Neural cell (in vitro differentiated cells): Measurements from ENCODE around the gene C17orf50. TPM values are rescaled to one million over a fixed set of nuclear protein-coding genes. Genes with fewer than 3 reads are reported as not detected.

Experiments used
- H2AFZ ChIP-seq: fragments of 200-600, 300-800 bp; sonication (generic), shearing (Covaris generic); 2 replicates; pipeline ENCODE4 v1.6.0; 2014; ENCODE audit warnings: low read depth, mild to moderate bottlenecking, antibody characterized with exemption, low read length, moderate library complexity
- H3F3A ChIP-seq: fragments of 200-600 bp; shearing (Covaris generic); 2 replicates; pipeline ENCODE4 v1.6.1; 2016; ENCODE audit warnings: mild to moderate bottlenecking, moderate library complexity, mixed read lengths, antibody characterized with exemption, low read length; ENCODE audit not compliant: insufficient read depth, poor library complexity, severe bottlenecking
- H3K27ac ChIP-seq: fragments of 200-600, 300-800 bp; sonication (generic), shearing (Covaris generic); 2 replicates; pipeline ENCODE4 v1.5.1; 2014; ENCODE audit warnings: mild to moderate bottlenecking, low read length, moderate library complexity
- H3K27me3 ChIP-seq: fragments of 300-800, 200-600 bp; sonication (generic), shearing (Covaris generic); 2 replicates; pipeline ENCODE4 v1.6.0; 2014; ENCODE audit warnings: mild to moderate bottlenecking, low read depth, low read length, moderate library complexity; ENCODE audit not compliant: insufficient read depth
- H3K36me3 ChIP-seq: fragments of 300-800, 200-600 bp; sonication (generic), shearing (Covaris generic); 2 replicates; pipeline ENCODE4 v1.5.1; 2014; ENCODE audit warnings: mild to moderate bottlenecking, antibody characterized with exemption, low read length, moderate library complexity; ENCODE audit not compliant: insufficient read depth
- H3K4me2 ChIP-seq: fragments of 300-800, 200-600 bp; sonication (generic), shearing (Covaris generic); 2 replicates; pipeline ENCODE4 v1.6.0; 2014; ENCODE audit warnings: mild to moderate bottlenecking, low read length
- H3K4me3 ChIP-seq: fragments of 300-800, 200-600 bp; sonication (generic), shearing (Covaris generic); 2 replicates; pipeline ENCODE4 v1.5.1; 2014; ENCODE audit warnings: mild to moderate bottlenecking, low read length, moderate library complexity
- H3K79me2 ChIP-seq: fragments of 200-600 bp; shearing (Covaris generic); replicated peaks from 2 replicates; pipeline ENCODE4 v1.6.0; 2014; ENCODE audit warnings: mild to moderate bottlenecking, low read length, moderate library complexity; ENCODE audit not compliant: insufficient read depth
- H3K9ac ChIP-seq: fragments of 300-800, 200-600 bp; sonication (generic), shearing (Covaris generic); 2 replicates; pipeline ENCODE4 v1.6.1; 2016; ENCODE audit warnings: mild to moderate bottlenecking, low read length, mixed read lengths
- H3K9me2 ChIP-seq: fragments of 200-600 bp; shearing (Covaris generic); 2 replicates; pipeline ENCODE4 v1.6.1; 2016; ENCODE audit warnings: mild to moderate bottlenecking, low read length, mixed read lengths; ENCODE audit not compliant: insufficient read depth
- H3K9me3 ChIP-seq: fragments of 200-600, 300-800 bp; sonication (generic), shearing (Covaris generic); 2 replicates; pipeline ENCODE4 v1.6.1; 2016; ENCODE audit warnings: mild to moderate bottlenecking, mixed run types, low read length, moderate library complexity, mixed read lengths
- H4K20me1 ChIP-seq: fragments of 200-600 bp; shearing (Covaris generic); 2 replicates; pipeline ENCODE4 v1.6.1; 2016; ENCODE audit warnings: mild to moderate bottlenecking, mixed run types; ENCODE audit not compliant: insufficient read depth
- CTCF ChIP-seq: fragments of 450-650 bp; IDR thresholded peaks from 2 replicates; pipeline ENCODE4 v1.5.1; 2014; ENCODE audit warnings: antibody characterized with exemption, mild to moderate bottlenecking, moderate library complexity; ENCODE audit not compliant: poor library complexity, severe bottlenecking
- EP300 ChIP-seq: fragments of 450-650 bp; conservative IDR thresholded peaks from 2 replicates; pipeline ENCODE4 v1.6.1; 2014; ENCODE audit warnings: antibody characterized with exemption, mild to moderate bottlenecking, moderate library complexity; ENCODE audit not compliant: poor library complexity, severe bottlenecking
- EZH2 ChIP-seq: fragments of 200-600, 300-800 bp; shearing (Covaris generic), sonication (generic); IDR thresholded peaks from 2 replicates; pipeline ENCODE4 v1.6.1; 2014; ENCODE audit warnings: antibody characterized with exemption, low read length, borderline replicate concordance, mild to moderate bottlenecking; ENCODE audit not compliant: insufficient read depth, poor library complexity, severe bottlenecking
- MXI1 ChIP-seq: fragments of 450-650 bp; conservative IDR thresholded peaks from 2 replicates; pipeline ENCODE4 v1.6.1; 2014; ENCODE audit warnings: antibody characterized with exemption, mild to moderate bottlenecking; ENCODE audit not compliant: poor library complexity, severe bottlenecking
- POLR2AphosphoS5 ChIP-seq: IDR thresholded peaks from 2 replicates; pipeline ENCODE4 v1.6.1; 2012
- RAD21 ChIP-seq: fragments of 450-650 bp; conservative IDR thresholded peaks from 2 replicates; pipeline ENCODE4 v1.6.1; 2014; ENCODE audit warnings: antibody characterized with exemption, mild to moderate bottlenecking, moderate library complexity
- REST ChIP-seq: IDR thresholded peaks from 2 replicates; pipeline ENCODE4 v1.6.1; 2012; ENCODE audit warnings: borderline replicate concordance
- SMC3 ChIP-seq: fragments of 450-650 bp; conservative IDR thresholded peaks from 2 replicates; pipeline ENCODE4 v1.6.1; 2014; ENCODE audit warnings: antibody characterized with exemption, mild to moderate bottlenecking, moderate library complexity; ENCODE audit not compliant: poor library complexity
- TAF1 ChIP-seq: IDR thresholded peaks from 2 replicates; pipeline ENCODE4 v1.6.1; 2012; ENCODE audit warnings: low read depth
- polyA plus RNA-seq: library from polyadenylated mRNA; depleted of rRNA; stranded (reverse); fragments of >200 nt; gene quantifications from 2 replicates; pipeline ENCODE4 v1.2.3, GENCODE V29; 2014

The C17orf50 gene
- polyA plus RNA-seq, 1 donor from 2014 or later = not detected

GRCh38 chr17:35808962-35809854, 48.5 kb downstream of the C17orf50 start, which contains the start of gene TAF15:
Gene TAF15 (plus strand): TSS chr17:35809484. CDS start chr17:35809570, 86 bp downstream.
- no peaks in the 10 kb centered on the region for H3K27me3 ChIP-seq
- H3K27ac ChIP-seq = peak within 1 kb of the TSS; percentile 95
- H3K4me3 ChIP-seq = peak within 1 kb of the TSS; percentile 85
- peak within 1 kb of the TSS; percentile 97 for H3K4me2 ChIP-seq
- H2AFZ ChIP-seq = peak within 1 kb of the TSS; percentile 76
- H3K79me2 ChIP-seq = peaks cover 43% of the 10 kb centered on the region
- no peaks in the 10 kb centered on the region for H3K36me3 ChIP-seq
- H3K9ac ChIP-seq = peak within 1 kb of the TSS; percentile 93
- no peaks in the 10 kb centered on the region for H3K9me3 ChIP-seq
- H3F3A ChIP-seq = no peaks in the 10 kb centered on the region
- no peaks in the 10 kb centered on the region for H4K20me1 ChIP-seq
- H3K9me2 ChIP-seq = no peaks in the 10 kb centered on the region
- TF ChIP-seq REST (peak; percentile 96), EP300 (peak; percentile 67), MXI1 (peak; percentile 84), SMC3 (peak; percentile 90), RAD21 (peak; percentile 76), POLR2AphosphoS5 (peak; percentile 100), CTCF (peak; percentile 99), TAF1 (peak; percentile 100), EZH2 (no peak)

GRCh38 chr17:35809855-35810461, 49.3 kb downstream of the C17orf50 start:
- Histone ChIP-seq H3K36me3 (no peaks in the 10 kb centered on the region), H3K9me2 (no peaks in the 10 kb centered on the region), H3K9ac (peak overlapping the region; percentile 93), H3K27me3 (no peaks in the 10 kb centered on the region), H4K20me1 (no peaks in the 10 kb centered on the region), H2AFZ (peak overlapping the region; percentile 76), H3K4me3 (peak overlapping the region; percentile 85), H3K79me2 (peaks cover 49% of the 10 kb centered on the region), H3K27ac (peak overlapping the region; percentile 95), H3F3A (no peaks in the 10 kb centered on the region), H3K4me2 (peak overlapping the region; percentile 97), H3K9me3 (no peaks in the 10 kb centered on the region)
- TF ChIP-seq MXI1 (no peak), CTCF (no peak), POLR2AphosphoS5 (no peak), EP300 (no peak), EZH2 (no peak), REST (no peak), RAD21 (no peak), SMC3 (no peak), TAF1 (no peak)
